GM19467 (cell line): ENCODE data around the gene JDP2.
A peak's percentile ranks its signal among the peaks of the same experiment; 100 is the strongest.
"Not testable (repeated sequence)": the region's sequence is repeated elsewhere in the genome, so short reads cannot be mapped to it uniquely, and the experiment has no call there.

Source experiments
- ATAC-seq: cut with Tn5 transposase; IDR thresholded peaks from one replicate; pipeline ENCODE4 v1.9.1; 2021; ENCODE audit warnings: mild to moderate bottlenecking, moderate library complexity; ENCODE audit not compliant: unreplicated experiment

The JDP2 gene, protein sequence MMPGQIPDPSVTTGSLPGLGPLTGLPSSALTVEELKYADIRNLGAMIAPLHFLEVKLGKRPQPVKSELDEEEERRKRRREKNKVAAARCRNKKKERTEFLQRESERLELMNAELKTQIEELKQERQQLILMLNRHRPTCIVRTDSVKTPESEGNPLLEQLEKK

DNA sequence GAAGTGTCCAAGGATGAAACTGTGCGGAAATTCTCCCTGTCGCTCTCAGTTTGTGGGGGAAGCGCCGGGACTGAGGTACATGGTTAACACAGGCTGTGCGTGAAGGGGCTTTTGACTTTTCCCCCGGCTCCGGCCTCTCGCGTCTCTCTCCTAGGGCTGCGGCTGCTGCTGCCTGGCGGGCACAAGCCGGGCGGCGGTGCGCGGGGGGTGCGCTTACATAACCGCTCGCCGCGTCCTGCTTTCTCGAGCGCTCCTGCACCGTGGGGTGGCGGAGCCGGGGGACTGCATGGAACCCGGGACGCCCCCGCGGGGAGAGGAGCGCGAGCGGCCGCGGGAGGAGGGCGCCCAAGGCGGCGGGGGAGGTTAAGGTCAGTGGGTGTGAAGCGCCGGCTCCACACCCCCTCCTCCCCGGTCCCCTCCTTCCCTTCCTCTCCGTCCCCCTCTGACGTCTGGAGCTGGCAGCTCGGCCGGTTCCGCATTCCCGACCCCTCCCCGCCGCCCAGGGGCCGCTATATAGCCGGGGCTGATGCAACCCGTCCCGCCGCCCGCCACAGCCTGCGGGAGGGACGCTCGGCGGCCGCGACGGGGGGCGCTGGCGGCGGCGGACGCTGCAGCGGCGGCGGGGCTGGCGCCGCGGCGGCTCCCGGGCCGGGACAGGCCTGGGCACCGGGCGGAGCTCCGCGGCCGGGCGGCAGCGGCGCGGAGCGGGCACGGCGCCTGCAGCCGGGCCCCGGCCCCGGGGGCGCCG lies at the start of gene JDP2:
Gene JDP2, plus strand, starts transcription at position 541 of the 748 bp plus-strand sequence. CDS start 9,899 bp downstream, outside the sequence.
- peak; percentile 39 for ATAC-seq

DNA sequence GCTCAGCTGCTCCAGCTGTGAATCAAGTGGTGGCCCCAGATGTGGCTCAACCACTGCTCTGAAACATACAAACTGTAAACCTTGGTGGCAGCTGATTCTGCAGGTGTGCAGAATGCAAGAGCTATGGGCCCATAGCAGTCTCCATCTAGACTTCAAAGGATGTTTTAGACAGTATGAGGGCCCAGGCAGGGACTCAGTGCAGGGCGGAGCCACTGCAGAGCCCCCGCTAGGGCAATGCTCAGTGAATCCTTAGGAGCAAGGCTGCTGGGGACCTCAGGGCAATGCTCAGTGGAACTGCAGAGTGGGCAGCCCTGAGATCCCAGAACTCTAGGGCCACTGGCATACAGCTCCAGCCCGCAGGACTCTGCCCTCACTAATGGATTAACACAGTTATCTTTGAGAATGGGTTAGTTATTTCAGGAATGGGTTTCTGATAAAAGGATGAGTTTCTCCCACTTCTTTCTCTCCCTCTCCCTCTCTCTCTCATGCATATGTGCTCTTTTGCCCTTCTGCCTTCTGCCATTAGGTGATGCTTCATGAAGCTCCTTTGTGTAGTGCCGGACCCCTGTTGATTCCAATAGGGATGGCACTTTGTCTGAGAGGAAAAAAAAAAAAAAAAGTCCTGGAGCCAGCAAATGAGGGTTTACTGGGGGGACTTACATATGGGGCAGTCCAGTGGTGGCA lies 48.4 kb upstream of the JDP2 start:
- no peak for ATAC-seq

DNA sequence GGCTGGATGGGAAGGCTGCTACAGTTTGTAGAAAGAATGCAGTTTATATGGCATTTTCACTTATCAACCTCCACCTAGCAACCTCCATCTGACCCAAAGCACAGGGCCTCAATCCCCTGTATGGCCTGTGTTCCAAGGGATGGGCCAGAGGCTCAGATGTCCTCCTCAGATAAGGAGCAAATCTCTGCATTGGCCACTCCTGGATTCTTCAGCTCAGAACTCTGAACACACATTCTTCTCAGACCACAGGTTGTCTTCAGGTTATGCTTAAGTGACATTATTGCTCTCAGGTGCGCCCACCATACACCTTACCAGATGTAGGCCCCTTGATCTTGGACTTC lies 47.9 kb upstream of the JDP2 start:
- ATAC-seq: no peak

GRCh38 chr14:75380656-75381055 lies 47.2 kb upstream of the JDP2 start:
- ATAC-seq: no peak

- no peak for ATAC-seq
Observed at GRCh38 chr14:75381642-75382041, 46.2 kb upstream of the JDP2 start.

DNA sequence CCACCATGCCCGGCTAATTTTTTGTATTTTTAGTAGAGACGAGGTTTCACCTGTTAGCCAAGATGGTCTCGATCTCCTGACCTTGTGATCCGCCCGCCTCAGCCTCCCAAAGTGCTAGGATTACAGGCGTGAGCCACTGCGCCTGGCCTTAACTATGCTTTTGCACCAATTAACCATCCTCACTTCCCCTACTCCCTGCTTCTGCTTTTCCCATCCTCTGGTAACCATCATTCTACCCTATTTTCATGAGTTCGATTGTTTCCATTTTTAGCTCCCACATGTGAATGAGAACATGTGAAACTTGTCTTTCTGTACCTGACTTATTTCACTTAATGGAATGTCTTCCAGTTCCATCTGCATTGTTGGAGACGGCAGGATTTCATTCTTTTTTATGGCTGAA lies 44.6 kb upstream of the JDP2 start:
- ATAC-seq: not testable (repeated sequence)

DNA sequence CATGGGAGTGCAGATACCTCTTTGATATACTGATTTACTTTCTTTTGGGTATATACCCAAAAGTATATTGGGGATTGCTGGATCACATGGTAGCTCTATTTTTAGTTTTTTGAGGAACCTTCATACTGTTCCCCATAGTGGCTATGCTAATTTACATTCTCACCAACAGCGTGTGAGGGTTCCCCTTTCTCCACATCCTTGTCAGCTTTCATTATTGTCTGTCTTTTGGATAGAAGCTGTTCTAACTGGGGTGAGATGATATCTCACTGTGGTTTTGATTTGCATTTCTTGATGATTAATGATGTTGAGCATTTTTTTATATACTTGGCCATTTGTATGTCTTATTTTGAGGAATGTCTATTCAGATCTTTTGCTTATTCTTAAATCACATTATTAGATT lies 44.1 kb upstream of the JDP2 start:
- no peak for ATAC-seq

DNA sequence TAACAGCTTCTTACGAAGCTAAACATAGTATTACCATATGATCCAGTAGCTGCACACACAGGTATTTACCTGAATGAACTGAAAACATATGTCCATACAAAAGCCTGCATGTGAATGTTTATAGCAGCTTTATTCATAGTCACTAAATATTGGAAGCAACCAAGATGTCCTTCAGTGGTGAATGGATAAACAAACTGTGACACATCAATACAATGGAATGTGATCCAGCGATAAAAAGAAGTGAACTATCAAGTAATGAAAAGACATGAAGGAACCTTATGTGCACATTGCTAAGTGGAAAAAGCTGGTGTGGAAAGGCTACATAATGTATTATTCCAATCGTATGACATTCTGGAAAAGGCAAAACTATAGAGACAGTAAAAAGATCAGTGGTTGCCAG lies 38.1 kb upstream of the JDP2 start:
- no peak for ATAC-seq

- ATAC-seq: no peak
Observed at GRCh38 chr14:75390183-75390582, 37.6 kb upstream of the JDP2 start.

DNA sequence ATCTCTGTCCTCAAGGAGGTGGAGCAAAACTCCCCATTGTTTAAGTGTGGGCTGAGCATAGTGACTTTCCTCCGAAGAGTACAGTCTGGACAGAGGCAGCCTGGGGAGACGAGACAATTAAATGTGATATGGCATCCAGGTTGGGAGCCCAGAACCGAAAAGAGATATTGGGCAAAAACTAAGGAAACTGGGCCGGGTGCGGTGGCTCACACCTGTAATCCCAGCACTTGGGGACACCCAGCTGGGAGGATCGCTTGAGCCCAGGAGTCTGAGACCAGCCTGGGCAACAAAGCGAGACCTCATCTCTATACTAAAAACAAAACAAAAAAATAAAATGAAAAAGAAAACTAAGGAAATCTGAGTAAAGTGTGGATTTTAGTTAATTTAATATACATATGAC lies 35.9 kb upstream of the JDP2 start:
- ATAC-seq: no peak

GRCh38 chr14:75392686-75393641 lies 34.9 kb upstream of the JDP2 start:
- ATAC-seq: no peak

DNA sequence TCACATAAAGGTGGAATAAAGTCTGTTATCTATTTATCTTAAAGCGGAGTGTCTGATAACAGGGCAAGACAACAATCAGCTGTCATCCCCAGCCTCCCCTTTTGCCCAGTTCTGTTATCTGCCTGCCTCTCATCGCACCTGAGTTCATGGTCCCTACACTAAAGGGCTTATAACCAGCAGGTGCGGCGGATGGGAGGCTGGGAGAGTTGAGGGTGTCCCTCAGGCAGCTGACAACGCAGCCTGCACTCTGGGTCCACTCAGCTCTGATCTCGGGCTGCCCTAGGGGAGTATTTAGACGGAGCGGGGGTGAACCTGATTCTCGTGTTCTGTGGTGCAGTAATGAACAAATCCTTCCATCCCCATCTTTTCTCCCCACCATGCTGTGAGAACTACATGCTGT lies 34.0 kb upstream of the JDP2 start:
- no peak for ATAC-seq

- no peak for ATAC-seq
Observed at GRCh38 chr14:75395862-75396261, 32.0 kb upstream of the JDP2 start.

- no peak for ATAC-seq
Observed at GRCh38 chr14:75399321-75399720, 28.5 kb upstream of the JDP2 start.

DNA sequence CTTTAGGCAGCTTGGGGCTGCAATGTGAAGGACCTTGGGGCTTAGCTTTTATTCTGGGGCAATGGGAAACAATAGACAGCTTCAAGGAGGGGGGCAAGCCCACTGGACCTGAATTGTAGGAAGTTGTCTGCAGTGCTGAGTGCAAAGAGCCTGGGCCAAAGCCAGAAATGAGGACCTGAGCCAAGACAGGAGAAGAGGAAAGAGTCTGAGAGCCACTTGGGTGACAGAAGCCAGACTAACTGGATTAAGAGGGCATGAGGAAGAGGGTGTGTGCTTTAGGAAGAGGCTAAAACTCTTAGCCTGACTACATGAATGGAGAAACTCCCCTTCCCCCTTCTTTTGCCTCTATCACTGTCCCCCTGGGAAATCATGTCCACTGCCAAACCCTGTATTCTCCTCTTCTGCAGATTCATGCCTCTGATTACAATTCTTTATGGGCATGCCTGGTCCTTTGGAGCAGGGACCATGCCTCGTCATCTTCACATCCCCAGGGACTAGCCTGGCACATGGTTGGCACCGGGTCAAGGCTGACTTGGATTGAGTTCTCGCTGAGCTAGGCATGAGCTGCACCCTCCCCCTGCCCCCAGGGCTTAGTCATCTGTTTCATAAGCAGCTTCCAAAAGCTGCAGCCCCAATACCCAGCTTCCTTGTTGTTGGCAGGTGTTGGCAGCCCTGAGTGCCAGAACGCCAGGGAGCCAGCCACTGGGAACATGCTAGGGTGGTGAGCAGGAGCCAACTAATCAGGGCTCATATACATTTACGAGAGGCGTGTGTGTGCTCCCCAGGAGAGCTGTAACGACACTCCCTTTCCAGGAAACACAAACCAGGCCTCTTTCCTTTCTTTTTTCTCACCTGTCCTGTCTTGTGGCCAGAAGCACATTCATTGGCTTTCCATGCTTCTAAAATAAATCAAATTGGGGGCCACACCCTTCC lies 27.7 kb upstream of the JDP2 start:
- no peak for ATAC-seq

GRCh38 chr14:75401361-75401760 lies 26.5 kb upstream of the JDP2 start:
- ATAC-seq: no peak

GRCh38 chr14:75402867-75403413 lies 24.9 kb upstream of the JDP2 start:
- ATAC-seq: no peak

GRCh38 chr14:75404847-75405246 lies 23.0 kb upstream of the JDP2 start:
- no peak for ATAC-seq

GRCh38 chr14:75406102-75406501 lies 21.7 kb upstream of the JDP2 start:
- ATAC-seq: no peak

GRCh38 chr14:75406856-75407255 lies 21.0 kb upstream of the JDP2 start:
- ATAC-seq: no peak
